Liver (tissue), 3 donors: ENCODE data around the gene DCTN3.

ENCODE experiments used
- ATF3 ChIP-seq: IDR thresholded peaks from 2 replicates; pipeline ENCODE4 v1.6.1; 2016; ENCODE audit warnings: antibody characterized with exemption
- CTCF ChIP-seq: fragments of 150-350 bp; IDR thresholded peaks from 2 replicates; pipeline ENCODE4 v1.5.1; 2017; ENCODE audit warnings: improper control_type of control experiment, low read depth, low read length; ENCODE audit not compliant: missing input control
- FOXA1 ChIP-seq: IDR thresholded peaks from 2 replicates; pipeline ENCODE4 v1.6.1; 2016; ENCODE audit warnings: antibody characterized with exemption
- GABPA ChIP-seq, 2 donors: IDR thresholded peaks in 1 of 2; conservative IDR thresholded peaks in 1 of 2; 2 replicates each; pipeline ENCODE4 v1.6.1; 2016; ENCODE audit warnings: antibody characterized with exemption in 2 of 2, mild to moderate bottlenecking in 1 of 2, moderate library complexity in 1 of 2
- HNF4G ChIP-seq: IDR thresholded peaks from 2 replicates; pipeline ENCODE4 v1.6.1; 2016; ENCODE audit warnings: antibody characterized with exemption
- MAX ChIP-seq: IDR thresholded peaks from 2 replicates; pipeline ENCODE4 v1.6.1; 2016; ENCODE audit warnings: antibody characterized with exemption
- RAD21 ChIP-seq, 2 donors: IDR thresholded peaks; 2 replicates each; pipeline ENCODE4 v1.6.1; 2016; ENCODE audit warnings: antibody characterized with exemption in 2 of 2, mild to moderate bottlenecking in 2 of 2
- REST ChIP-seq: IDR thresholded peaks from 2 replicates; pipeline ENCODE4 v1.6.1; 2016; ENCODE audit warnings: antibody characterized with exemption, mild to moderate bottlenecking
- SP1 ChIP-seq: IDR thresholded peaks from 2 replicates; pipeline ENCODE4 v1.6.1; 2018; ENCODE audit warnings: antibody characterized with exemption, mild to moderate bottlenecking
- TAF1 ChIP-seq: conservative IDR thresholded peaks from 2 replicates; pipeline ENCODE4 v1.6.1; 2016; ENCODE audit warnings: antibody characterized with exemption, mild to moderate bottlenecking
- ZBTB33 ChIP-seq: IDR thresholded peaks from 2 replicates; pipeline ENCODE4 v1.6.1; 2016; ENCODE audit warnings: antibody characterized with exemption
- donor health status: healthy.
- donor health status: healthy.

GRCh38 chr9:34658461-34658860 lies 38.2 kb upstream of the DCTN3 start:
- TF ChIP-seq CTCF (no peak), REST (no peak), HNF4G (no peak), RAD21 (IDR thresholded peaks at IDR 0.05) (no peak), ZBTB33 (no peak), GABPA (IDR thresholded peaks at IDR 0.05 in 1 of 2, conservative IDR thresholded peaks at IDR 0.05 in 1 of 2) (no peak), ATF3 (no peak), MAX (no peak), SP1 (no peak), TAF1 (no peak), FOXA1 (no peak)
